Measurements from ENCODE around the gene SP140L. TPM values are rescaled to one million over a fixed set of nuclear protein-coding genes. Genes with fewer than 3 reads are reported as not detected.

Gene SP140L
- total and polyA plus RNA-seq, 4 donors, result 2.9 to 8.0 (median 3.9) TPM

DNA sequence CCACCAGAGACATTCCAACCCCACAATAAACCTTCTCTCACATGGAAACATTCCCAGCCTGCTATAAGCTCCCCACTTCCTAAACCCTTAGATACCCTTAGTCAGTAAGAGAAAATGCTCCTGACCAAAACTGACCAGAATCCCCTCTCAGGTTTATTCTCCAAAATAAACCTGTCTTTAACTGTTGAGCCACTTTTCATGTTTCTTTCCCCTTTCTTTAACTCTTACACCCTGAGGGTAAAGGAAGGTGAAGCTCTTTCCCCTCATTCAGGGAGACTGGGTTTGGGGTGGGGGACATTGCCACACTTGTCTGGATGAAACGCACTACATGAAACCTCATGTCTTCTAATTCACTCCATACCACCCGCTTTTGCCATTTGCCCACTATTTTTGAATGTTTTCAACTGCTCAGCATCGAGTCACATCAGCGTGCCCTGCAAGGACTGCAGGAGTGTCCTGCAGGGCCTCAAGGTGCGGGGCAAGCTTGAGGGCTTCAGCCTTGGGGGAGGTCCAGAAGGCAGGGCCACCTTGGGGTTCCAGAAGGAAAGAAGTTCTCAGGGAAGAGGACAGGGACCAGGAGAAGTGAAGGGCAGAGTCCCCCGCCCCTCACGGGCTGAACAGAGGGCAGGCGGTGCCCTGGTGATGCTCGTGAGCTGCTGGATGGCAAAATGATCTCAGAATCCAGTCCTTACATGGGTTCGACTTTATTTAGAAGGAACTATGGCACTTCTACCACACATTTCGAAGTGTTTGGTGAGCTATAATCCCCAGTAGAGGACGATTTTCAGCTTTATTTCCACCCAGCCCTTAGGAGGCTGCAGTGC lies 4.2 kb upstream of the SP140L start:
- Histone ChIP-seq H3K4me3 (ENCODE audit: low read depth, low read length) (no peak overlapping the region), H3K4me1 (ENCODE audit: control insufficient read depth, insufficient read depth, low read length) (no peaks in the 10 kb centered on the region), H3K9me3 (ENCODE audit: control insufficient read depth, insufficient read depth, low read length) (peaks cover 2% of the 10 kb centered on the region), H3K36me3 (ENCODE audit: control insufficient read depth, insufficient read depth, low read length) (no peaks in the 10 kb centered on the region), H3K27me3 (ENCODE audit: control insufficient read depth, insufficient read depth, low read length) (no peaks in the 10 kb centered on the region), H3K27ac (ENCODE audit: low read depth, low read length) (no peak overlapping the region)
- DNase-seq (ENCODE audit: low read depth in 4 of 6, low spot score in 6 of 6), result no peak
- 88% methylated on average over 11 of the region's 12 CpGs for WGBS (ENCODE audit: insufficient coverage)

DNA sequence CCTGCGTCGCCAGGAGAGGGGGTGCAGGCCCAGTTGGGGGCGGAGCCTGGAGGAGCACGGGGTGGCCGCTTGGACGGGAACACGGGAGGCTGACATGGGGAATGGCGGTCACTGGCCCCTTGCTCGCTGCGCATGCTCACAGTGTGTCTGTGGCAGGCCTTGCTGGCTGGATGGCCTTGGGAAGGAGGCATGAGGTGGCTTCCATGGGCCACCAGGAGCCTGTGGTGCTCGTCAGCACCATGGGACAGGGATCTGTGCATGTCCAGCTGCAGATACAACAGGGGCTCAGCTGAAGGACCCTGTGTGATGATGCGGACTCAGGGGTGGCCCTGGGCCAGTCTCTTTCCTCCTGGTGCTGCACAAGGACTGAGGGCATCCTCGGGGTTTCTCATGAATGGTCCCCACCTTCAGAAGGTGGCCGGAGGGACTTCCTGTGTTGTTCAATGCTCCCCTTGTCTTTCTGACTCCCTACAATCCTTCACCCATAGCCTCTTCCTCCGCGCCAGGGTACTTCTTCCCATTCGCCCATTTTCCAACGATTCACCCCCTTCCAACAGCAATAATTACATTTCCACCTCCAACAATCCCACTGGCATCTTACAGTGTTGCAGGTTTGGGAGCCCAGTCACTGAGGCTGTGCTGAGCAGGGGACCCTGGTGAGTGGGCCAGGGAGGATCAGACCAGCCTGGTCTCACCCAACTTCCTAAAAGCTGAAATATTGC lies 3.4 kb upstream of the SP140L start:
- Histone ChIP-seq H3K36me3 (ENCODE audit: control insufficient read depth, insufficient read depth, low read length) (no peaks in the 10 kb centered on the region), H3K4me3 (ENCODE audit: low read depth, low read length) (no peak overlapping the region), H3K9me3 (ENCODE audit: control insufficient read depth, insufficient read depth, low read length) (peaks cover 2% of the 10 kb centered on the region), H3K4me1 (ENCODE audit: control insufficient read depth, insufficient read depth, low read length) (no peaks in the 10 kb centered on the region), H3K27ac (ENCODE audit: low read depth, low read length) (no peak overlapping the region), H3K27me3 (ENCODE audit: control insufficient read depth, insufficient read depth, low read length) (no peaks in the 10 kb centered on the region)
- 91% methylated on average over 17 of the region's 18 CpGs for WGBS (ENCODE audit: insufficient coverage)
- DNase-seq (ENCODE audit: low read depth in 4 of 6, low spot score in 6 of 6), result no peak

DNA sequence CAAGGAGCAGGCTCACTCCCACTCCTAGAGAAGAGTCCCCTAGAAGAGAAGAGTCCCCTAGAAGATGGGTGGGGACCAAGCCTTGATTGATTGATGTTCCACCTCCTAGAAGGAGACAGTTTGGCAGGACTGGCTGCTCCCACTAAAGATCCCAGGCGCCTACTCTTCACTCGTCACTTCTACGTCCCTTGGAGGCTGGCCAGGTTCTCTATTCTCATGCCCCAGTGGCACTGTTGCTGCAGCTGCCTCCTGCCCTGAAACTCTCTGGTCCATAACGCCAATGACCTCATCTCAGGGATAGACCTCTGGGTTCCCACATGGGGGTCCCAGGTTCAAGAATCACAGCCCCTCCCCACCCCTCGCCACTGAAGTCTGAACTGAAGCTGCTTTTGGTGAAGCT lies 2.5 kb upstream of the SP140L start:
- no peaks in the 10 kb centered on the region for H3K4me1 ChIP-seq (ENCODE audit: control insufficient read depth, insufficient read depth, low read length)
- no peak overlapping the region for H3K27ac ChIP-seq (ENCODE audit: low read depth, low read length)
- H3K9me3 ChIP-seq (ENCODE audit: control insufficient read depth, insufficient read depth, low read length), result peaks cover 2% of the 10 kb centered on the region
- no peaks in the 10 kb centered on the region for H3K27me3 ChIP-seq (ENCODE audit: control insufficient read depth, insufficient read depth, low read length)
- H3K36me3 ChIP-seq (ENCODE audit: control insufficient read depth, insufficient read depth, low read length), result no peaks in the 10 kb centered on the region
- DNase-seq (ENCODE audit: low read depth in 4 of 6, low spot score in 6 of 6), result no peak
- WGBS (ENCODE audit: insufficient coverage), result 82% methylated on average over 5 of the region's 5 CpGs
- H3K4me3 ChIP-seq (ENCODE audit: low read depth, low read length), result no peak overlapping the region

DNA sequence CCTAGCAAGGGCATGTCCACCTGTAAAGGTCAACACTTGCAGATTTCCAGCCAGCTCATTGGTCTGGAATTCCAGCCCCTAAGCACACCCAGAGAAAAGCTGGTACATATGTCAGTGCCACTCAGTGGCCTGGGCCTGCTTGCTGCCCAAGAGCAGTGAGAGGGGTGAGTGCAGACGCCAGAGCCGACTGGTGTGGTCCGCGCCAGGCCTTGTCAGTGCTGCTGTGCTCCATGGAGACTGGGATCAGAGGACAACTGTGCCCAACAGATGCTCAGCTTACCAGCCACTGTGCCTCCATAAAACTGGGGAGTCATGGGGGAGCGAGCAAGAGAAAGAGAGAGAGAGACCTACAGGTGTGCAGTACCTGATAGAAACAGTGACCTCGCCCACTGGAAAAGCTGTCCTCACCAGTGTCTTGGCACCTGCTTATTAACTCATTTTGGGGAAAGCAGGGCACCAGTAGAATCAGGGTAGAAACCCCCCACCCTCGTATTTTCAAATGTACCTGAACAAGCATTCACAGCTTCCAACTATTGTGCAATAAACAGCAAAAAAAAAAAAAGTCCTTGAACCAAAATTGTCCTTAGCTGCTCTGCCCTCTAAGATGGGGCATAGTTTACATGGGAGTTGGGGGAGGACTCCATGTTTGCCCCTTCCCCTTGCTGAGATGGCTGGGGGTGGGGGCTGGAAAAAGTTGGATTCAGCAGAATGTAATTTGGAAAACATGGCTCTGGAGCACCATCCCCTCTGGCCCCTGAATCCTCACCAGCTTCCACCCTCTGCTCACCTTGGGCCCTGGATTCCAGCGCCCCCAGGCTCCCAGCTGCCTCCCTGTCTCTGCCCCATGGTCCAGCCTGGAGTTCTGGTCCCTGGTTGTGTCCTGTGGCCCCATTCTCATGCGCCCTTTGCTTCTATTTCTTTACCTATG lies 1.4 kb upstream of the SP140L start:
- H3K4me1 ChIP-seq (ENCODE audit: control insufficient read depth, insufficient read depth, low read length), result no peaks in the 10 kb centered on the region
- H3K27me3 ChIP-seq (ENCODE audit: control insufficient read depth, insufficient read depth, low read length), result no peaks in the 10 kb centered on the region
- no peaks in the 10 kb centered on the region for H3K36me3 ChIP-seq (ENCODE audit: control insufficient read depth, insufficient read depth, low read length)
- WGBS (ENCODE audit: insufficient coverage), result 98% methylated on average over 5 of the region's 9 CpGs
- no peak overlapping the region for H3K4me3 ChIP-seq (ENCODE audit: low read depth, low read length)
- no peak overlapping the region for H3K27ac ChIP-seq (ENCODE audit: low read depth, low read length)
- H3K9me3 ChIP-seq (ENCODE audit: control insufficient read depth, insufficient read depth, low read length), result peaks cover 2% of the 10 kb centered on the region
- DNase-seq (ENCODE audit: low read depth in 4 of 6, low spot score in 6 of 6), result no peak

DNA sequence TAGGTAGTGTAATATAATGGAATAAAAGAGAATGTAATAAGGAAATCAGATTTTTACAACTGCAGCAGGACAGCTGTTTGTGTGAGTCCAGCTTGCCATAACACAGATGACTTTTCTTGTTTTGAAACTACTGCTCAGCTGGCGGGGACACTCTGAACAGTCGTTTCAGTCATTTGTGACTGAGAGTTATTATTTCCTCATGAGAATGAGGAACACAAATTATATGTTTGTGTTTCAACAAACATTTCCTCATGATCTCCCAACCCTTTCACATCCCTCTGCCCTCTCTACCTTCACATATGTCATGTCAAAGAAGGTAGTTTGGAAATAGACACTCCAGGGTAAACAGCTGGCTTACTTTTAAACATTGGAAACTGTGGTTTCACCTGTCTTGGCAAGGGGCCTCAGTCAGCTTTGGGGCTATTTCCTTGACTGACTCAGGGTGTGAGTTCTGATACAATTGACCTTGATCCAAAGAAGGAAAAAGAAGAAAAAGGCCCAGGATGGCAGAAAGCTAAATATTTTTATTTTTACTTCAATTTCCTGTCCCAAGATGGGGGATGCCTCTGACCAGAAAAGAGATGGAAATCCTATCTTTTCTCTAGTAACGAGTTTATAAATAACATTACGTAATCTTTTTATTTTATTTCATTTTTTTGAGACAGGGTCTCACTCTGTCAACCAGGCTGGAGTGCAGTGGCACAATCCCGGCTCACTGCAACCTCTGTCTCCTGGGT lies 593 bp downstream of the SP140L start:
- peaks cover 2% of the 10 kb centered on the region for H3K9me3 ChIP-seq (ENCODE audit: control insufficient read depth, insufficient read depth, low read length)
- peak in 1 of 6 donors; percentile 22 for DNase-seq (ENCODE audit: low read depth in 4 of 6, low spot score in 6 of 6)
- no peak overlapping the region for H3K4me3 ChIP-seq (ENCODE audit: low read depth, low read length)
- H3K27ac ChIP-seq (ENCODE audit: low read depth, low read length), result no peak overlapping the region
- H3K27me3 ChIP-seq (ENCODE audit: control insufficient read depth, insufficient read depth, low read length), result no peaks in the 10 kb centered on the region
- no CpG with 5 or more reads among the region's 5 CpGs for WGBS (ENCODE audit: insufficient coverage)
- H3K36me3 ChIP-seq (ENCODE audit: control insufficient read depth, insufficient read depth, low read length), result no peaks in the 10 kb centered on the region
- H3K4me1 ChIP-seq (ENCODE audit: control insufficient read depth, insufficient read depth, low read length), result no peaks in the 10 kb centered on the region

DNA sequence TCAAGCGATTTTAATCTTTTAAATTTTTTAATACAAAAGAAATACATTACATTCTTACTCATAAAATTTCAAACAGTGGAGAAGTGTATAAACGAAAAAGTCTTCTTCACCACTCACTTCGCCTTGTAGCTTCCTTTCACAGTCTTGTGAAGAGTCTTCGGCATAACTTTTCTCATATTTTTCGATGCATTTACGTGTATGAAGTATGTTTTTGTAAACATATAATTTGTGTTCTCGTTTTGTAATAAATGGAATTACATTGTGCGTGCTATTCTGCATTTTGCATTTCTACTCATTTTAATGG lies 1.1 kb downstream of the SP140L start:
- no peak overlapping the region for H3K4me3 ChIP-seq (ENCODE audit: low read depth, low read length)
- WGBS (ENCODE audit: insufficient coverage), result no CpG with 5 or more reads among the region's 8 CpGs
- H3K4me1 ChIP-seq (ENCODE audit: control insufficient read depth, insufficient read depth, low read length), result no peaks in the 10 kb centered on the region
- no peak overlapping the region for H3K27ac ChIP-seq (ENCODE audit: low read depth, low read length)
- H3K36me3 ChIP-seq (ENCODE audit: control insufficient read depth, insufficient read depth, low read length), result no peaks in the 10 kb centered on the region
- DNase-seq (ENCODE audit: low read depth in 4 of 6, low spot score in 6 of 6), result no peak
- peaks cover 1% of the 10 kb centered on the region for H3K9me3 ChIP-seq (ENCODE audit: control insufficient read depth, insufficient read depth, low read length)
- no peaks in the 10 kb centered on the region for H3K27me3 ChIP-seq (ENCODE audit: control insufficient read depth, insufficient read depth, low read length)

DNA sequence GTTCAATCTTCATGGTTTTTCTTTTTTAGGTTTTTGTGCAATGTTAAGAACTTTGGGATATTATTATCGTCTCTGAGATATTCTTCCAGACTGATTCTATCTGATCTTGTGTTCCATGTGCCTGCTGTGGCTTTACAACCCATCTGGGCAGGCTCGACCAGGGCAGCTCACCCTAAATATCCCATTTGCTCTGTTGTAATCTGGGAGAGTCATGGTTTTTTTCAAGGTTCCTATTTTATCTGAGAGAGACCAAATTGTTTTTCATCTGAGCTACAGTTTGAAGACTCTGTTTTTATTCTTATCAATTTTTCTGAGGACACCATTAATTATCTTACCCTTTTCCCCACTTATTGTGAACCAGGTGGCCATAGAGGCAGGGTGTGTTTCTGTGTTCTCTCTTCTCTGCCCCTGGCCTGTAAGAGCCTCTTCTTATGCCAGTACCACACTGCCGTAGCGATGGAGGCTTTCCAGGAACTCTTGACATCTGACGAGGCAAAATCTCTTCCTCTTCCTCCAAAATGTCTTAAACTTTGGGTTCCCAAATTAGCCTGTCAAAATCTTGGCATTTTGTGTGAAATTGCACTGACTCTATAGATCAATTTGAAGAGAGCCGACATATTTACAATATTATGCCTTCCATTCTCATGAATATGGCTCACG lies 3.1 kb downstream of the SP140L start:
- Histone ChIP-seq H3K4me1 (ENCODE audit: control insufficient read depth, insufficient read depth, low read length) (no peaks in the 10 kb centered on the region), H3K27ac (ENCODE audit: low read depth, low read length) (no peak overlapping the region), H3K36me3 (ENCODE audit: control insufficient read depth, insufficient read depth, low read length) (no peaks in the 10 kb centered on the region), H3K27me3 (ENCODE audit: control insufficient read depth, insufficient read depth, low read length) (no peaks in the 10 kb centered on the region), H3K9me3 (ENCODE audit: control insufficient read depth, insufficient read depth, low read length) (no peaks in the 10 kb centered on the region), H3K4me3 (ENCODE audit: low read depth, low read length) (no peak overlapping the region)
- WGBS (ENCODE audit: insufficient coverage), result 78% methylated on average over 3 of the region's 7 CpGs
- DNase-seq (ENCODE audit: low read depth in 4 of 6, low spot score in 6 of 6), result no peak

DNA sequence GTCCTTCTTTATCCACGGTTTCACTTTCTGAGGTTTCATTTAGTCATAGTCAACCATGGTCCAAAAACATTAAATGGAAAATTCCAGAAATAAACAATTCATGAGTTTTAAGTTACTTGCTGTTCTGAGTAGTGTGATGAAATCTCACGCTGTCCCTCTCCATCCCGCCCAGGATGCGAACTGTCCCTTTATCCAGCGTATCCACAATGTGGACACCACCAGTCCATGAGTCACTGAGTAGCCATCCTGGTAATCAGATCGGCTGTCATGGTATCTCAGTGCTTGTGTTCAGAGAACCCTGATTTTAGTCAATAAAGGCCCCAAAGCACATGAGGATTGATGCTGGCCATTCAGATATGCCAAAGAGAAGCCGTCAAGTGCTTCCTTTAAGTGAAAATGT lies 3.7 kb downstream of the SP140L start:
- H3K4me1 ChIP-seq (ENCODE audit: control insufficient read depth, insufficient read depth, low read length), result no peaks in the 10 kb centered on the region
- no peaks in the 10 kb centered on the region for H3K36me3 ChIP-seq (ENCODE audit: control insufficient read depth, insufficient read depth, low read length)
- 98% methylated on average over 5 of the region's 7 CpGs for WGBS (ENCODE audit: insufficient coverage)
- no peak overlapping the region for H3K4me3 ChIP-seq (ENCODE audit: low read depth, low read length)
- no peaks in the 10 kb centered on the region for H3K9me3 ChIP-seq (ENCODE audit: control insufficient read depth, insufficient read depth, low read length)
- no peak overlapping the region for H3K27ac ChIP-seq (ENCODE audit: low read depth, low read length)
- no peaks in the 10 kb centered on the region for H3K27me3 ChIP-seq (ENCODE audit: control insufficient read depth, insufficient read depth, low read length)
- DNase-seq (ENCODE audit: low read depth in 4 of 6, low spot score in 6 of 6), result no peak

DNA sequence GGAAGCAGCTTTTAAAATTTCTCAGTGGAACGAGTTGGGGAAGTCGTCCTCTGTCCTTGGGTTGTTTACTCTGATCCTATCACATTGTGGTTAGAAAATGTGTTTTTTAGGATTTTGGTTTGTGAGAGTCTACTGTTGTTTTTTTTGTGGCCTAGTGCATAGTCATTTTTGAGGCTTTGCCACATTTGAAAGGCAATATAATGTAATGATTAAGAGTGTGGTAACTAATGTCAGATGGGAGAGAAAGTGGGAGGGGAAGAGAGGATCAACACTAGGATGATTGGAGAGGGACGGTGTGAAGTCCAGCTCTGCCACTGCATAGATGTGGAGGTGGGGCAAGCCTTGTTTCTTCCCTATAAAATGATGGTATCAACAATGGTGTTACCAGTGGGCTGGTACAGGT lies 8.5 kb downstream of the SP140L start:
- Histone ChIP-seq H3K4me3 (ENCODE audit: low read depth, low read length) (no peak overlapping the region), H3K36me3 (ENCODE audit: control insufficient read depth, insufficient read depth, low read length) (no peaks in the 10 kb centered on the region), H3K4me1 (ENCODE audit: control insufficient read depth, insufficient read depth, low read length) (no peaks in the 10 kb centered on the region), H3K27ac (ENCODE audit: low read depth, low read length) (no peak overlapping the region), H3K27me3 (ENCODE audit: control insufficient read depth, insufficient read depth, low read length) (no peaks in the 10 kb centered on the region), H3K9me3 (ENCODE audit: control insufficient read depth, insufficient read depth, low read length) (no peaks in the 10 kb centered on the region)
- no peak for DNase-seq (ENCODE audit: low read depth in 4 of 6, low spot score in 6 of 6)
- WGBS (ENCODE audit: insufficient coverage), result 63% methylated on average over 3 of the region's 3 CpGs
